NCI-H2081 (cell line): ENCODE measurements around the gene ATOH7.
A peak's percentile ranks its signal among the peaks of the same experiment; 100 is the strongest.
"Not testable (repeated sequence)": the region's sequence is repeated elsewhere in the genome, so short reads cannot be mapped to it uniquely, and the experiment has no call there.

Experiments used
- DNase-seq, 2 experiments: peaks; one replicate each; lab custom pipeline; 2025; lab: John Stamatoyannopoulos, UW

Gene ATOH7

GRCh38 chr10:68235581-68235980, 3.7 kb upstream of the ATOH7 start:
- no peak for DNase-seq

DNA sequence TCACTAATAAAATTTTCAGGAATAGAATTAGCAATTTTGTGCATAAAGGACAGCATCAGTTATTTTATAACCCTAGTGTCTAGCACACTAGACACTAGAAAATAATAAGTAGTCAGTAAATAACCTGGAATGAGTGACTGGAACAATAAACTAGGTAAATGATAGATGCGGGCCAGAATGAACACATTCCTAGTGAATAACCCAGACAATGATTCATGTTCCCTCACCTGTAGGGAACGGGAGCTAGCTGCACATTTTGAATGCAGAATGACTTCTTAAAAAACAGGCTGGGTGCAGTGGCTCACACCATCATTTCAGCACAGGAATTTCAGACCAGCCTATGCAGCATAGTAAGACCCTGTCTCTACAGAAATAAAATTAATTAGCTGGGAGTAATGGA, 3.2 kb upstream of the ATOH7 start:
- no peak for DNase-seq

DNA sequence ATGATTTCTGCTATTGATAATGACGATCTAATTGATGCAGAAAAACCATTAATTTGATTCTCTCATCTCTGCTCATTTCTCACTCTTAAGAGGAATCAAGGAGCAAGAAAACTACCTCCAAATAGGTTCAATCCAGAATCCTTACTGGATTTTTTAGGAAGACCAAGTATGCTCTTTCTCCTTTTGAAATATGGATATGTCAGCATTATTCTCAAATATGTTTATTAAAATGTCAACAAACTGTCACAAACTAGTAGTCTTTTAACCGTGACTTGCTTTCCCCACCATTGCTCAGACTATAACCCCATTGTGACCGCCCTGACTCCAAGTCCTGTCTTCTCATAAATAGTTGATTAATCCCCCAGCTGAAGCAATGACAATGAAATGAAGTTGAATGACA, 1.1 kb upstream of the ATOH7 start:
- no peak for DNase-seq

DNA sequence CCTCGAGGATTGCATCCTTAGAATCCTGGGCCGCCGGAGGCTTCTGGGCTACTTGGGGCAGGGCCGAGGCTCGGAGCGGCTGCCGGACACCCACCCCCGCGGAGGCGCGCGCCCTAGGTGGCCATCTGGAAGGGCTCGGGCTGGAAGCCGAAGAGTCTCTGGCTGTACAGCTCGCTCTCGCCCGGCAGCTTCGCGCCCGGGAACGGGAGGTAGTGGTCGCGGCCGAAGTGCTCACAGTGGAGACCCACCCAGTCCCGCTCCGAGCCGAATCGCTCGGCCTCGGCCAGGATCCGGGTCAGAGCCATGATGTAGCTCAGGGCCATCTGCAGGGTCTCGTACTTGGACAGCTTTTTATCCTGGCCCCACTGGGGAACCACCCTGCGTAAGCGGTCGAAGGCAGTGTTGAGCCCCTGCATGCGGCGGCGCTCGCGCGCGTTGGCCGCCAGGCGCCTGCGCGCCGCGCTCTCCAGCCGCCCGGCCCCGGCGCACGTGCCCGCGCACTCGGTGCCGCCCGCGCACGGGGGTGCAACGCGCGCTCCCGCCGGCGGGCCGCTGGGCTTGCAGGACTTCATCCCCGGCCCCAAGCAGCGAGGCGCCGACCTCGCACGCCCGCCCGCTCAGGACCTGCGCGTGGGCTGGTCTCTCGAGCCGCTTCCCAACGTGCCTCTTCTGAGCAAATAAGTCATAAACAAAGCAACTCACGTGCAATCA, 652 bp downstream of the ATOH7 start:
- peak; percentile 58 to 69 for DNase-seq

GRCh38 chr10:68230268-68230667, 1.6 kb downstream of the ATOH7 start:
- no peak for DNase-seq

DNA sequence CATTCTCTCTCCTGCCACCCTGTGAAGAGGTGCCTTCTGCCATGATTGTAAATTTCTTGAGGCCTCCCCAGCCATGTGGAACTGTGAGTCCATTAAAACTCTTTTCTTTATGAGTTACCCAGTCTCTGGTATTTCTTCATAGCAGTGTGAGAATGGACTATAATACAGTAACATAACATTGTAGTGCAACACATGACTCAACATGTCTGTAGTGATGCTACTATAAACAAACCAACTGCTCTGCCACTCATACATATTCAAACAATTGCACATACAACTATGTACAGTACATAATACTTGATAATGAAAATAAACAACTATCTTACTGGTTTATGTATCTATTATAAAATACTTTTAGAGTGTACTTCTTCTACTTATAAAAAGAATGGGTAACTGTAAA, 7.1 kb downstream of the ATOH7 start:
- DNase-seq, result no peak

DNA sequence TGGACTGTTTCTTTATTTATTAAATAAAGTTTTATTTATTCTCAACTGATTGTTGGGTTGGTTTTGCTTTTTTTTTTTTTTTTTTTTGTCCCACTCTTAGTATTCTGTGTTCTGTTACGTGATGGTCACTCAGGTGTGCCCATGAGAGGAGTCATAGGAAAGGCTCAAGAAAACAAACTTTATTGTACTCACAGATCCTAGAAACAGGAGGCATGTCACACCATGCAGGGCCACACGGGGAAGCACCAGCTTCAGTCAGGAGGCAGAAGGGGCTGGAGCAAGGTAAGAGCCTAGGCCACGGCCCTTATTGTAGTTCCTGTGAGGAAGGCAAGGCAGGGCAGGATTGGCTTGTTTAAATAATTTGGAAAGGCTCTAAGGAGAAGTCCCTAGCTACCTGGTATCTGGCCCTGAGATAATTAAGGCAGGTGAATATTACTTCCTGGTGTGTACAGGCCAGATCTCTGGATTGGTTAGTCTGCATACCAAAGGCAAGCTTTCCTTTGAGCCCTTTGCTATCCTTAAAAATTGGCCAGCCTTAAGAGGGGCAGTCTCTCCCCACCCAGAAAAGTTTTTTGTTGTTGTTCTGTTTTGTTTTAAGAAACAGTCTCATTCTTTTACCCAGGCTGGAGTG, 8.3 kb downstream of the ATOH7 start:
- no peak for DNase-seq

- DNase-seq, result no peak
These were observed 9.5 kb downstream of the ATOH7 start for GRCh38 chr10:68222391-68222790.

DNA sequence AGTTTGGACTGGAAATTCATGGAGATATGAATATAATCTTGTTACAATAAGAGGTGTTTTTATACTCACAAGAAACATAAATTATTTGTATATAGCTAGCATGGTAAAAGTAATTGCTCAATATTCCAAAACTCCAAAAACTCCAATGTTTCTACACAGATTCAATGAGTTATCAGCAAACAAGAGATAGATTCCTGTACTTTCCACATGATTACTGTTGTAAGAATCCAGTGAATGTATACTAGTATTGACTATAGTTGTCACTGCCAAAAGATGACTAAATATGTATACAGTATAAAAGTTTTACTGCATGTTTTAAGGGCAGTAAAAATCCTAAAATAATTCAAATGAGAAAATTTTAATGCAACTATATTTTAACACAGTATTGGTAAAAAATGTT, 10.7 kb downstream of the ATOH7 start:
- DNase-seq, result no peak

DNA sequence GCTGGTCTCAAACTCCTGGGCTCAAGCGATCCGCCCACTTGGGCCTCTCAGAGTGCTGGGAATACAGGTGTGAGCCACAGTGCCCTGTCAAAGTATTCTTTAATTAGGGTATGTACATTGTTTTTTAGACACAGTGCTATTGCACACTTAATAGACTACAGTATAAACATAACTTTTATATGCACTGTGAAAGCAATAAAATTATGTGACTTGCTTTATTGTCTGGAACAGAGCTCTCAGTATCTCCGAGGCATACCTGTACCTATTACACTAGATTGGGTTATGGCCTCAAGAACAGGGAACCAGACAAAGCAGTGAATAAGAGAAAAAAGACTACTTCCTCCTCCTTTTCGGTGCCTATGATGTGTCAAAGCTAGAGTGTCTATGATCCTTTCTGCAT, 13.1 kb downstream of the ATOH7 start:
- DNase-seq, result no peak

GRCh38 chr10:68212721-68213352, 19.1 kb downstream of the ATOH7 start:
- DNase-seq, result no peak

DNA sequence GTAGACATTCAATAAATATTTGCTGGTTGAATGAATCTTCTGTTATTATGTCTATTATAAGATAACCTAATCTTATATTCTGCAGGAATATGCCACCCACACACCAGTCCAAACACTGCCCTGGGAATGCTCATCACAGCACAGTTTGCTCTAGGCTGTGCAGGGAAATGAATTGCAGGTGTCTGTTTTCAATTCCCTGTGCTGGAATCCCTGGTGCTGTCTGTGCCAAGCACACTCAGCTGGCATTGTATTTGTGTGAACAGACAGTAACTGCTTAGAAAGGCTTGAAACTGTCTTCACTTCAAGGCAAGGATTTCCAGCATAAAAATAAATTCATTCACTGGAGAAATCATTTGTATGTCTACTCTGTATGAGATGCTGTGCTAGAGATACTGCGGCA, 20.2 kb downstream of the ATOH7 start:
- DNase-seq, result no peak

- DNase-seq, result peak; percentile 14 to 44
These were observed 23.4 kb downstream of the ATOH7 start for GRCh38 chr10:68208424-68209042.

DNA sequence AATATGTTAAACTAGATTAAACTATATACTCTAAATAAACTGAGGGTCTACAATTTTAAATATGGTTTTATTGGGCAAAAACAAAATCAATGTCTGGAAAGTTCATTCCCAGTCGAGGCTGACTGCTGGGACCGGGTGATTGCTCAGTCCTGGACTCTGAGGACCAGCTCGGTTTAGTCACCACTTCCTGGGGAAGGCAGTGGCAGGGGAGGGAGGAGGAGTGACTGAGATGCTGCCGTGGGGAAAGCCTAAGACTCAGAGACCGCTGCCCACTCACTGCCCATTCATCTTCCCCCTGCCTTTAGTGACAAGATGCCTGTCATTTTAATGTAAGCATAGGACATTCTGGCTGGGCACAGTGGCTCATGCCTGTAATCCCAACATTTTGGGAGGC, 29.0 kb downstream of the ATOH7 start:
- no peak for DNase-seq

- DNase-seq, result no peak
These were observed 35.2 kb downstream of the ATOH7 start for GRCh38 chr10:68196701-68197100.

- not testable (repeated sequence) for DNase-seq
These were observed 36.1 kb downstream of the ATOH7 start for GRCh38 chr10:68195776-68196175.

DNA sequence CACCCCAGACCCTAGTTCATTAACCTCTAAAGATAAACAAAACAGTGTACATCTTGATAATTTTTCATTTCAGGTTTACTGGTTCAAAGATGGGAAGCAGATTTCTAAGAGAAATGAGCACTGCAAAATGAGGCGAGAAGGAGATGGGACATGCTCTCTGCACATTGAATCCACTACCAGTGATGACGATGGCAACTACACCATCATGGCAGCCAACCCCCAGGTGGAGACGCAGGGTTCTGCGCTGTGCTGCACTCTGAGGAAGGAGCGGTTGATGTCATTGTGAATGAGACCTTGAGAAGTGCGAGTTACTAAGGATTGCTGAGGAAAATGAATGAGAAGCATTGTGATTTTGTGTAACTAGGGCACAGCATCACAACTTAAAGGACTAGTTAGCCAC, 37.6 kb downstream of the ATOH7 start:
- DNase-seq, result no peak

- no peak for DNase-seq
These were observed 39.8 kb downstream of the ATOH7 start for GRCh38 chr10:68192113-68192512.

GRCh38 chr10:68188835-68189234, 43.1 kb downstream of the ATOH7 start:
- no peak for DNase-seq

DNA sequence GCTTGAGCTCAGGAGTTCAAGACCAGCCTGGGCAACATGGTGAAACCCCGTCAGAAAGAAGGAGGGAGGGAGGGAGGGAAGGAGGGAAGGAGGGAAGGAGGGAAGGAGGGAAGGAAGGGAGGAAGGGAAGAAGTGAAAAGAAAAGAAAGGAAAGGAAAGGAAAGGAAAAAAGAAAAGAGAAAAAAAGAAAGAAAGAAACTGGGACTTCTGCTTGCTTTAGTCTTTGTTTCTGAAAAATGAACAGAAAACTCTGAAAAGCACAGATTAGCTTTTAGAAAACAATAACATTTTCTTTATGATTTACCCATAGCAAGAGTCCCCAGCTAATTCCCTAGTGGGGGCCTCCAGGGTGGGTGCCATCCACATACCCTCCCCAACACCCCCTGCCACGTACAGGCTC, 46.8 kb downstream of the ATOH7 start:
- DNase-seq, result no peak

DNA sequence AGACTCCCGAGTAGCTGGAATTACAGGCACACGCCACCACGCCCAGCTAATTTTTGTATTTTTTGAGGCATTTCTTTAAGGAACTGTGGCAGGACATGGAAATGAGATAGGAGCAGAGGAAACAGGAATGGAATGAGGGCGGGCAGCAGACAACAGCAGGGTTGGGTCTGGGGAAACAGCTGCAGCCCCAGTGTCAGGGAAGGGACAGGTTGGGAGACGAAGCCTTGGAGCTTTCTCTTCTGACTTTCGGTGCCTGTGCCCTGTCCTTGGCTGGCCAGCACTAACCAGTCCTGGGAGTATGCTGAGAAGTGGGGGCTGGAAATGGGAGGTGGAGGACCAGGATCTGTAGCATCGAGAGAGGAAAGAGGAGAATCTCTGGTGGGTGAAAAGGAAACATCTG, 47.4 kb downstream of the ATOH7 start:
- no peak for DNase-seq
